Esophagus (tissue), 2 donors: ENCODE results near the gene MRC1. TPM values are rescaled to one million over a fixed set of nuclear protein-coding genes. Genes with fewer than 3 reads are reported as not detected.

ENCODE experiments used
- H3K27ac ChIP-seq, 2 donors: one replicate each; pipeline ENCODE4 v1.5.1; 2013; ENCODE audit warnings: low read depth in 2 of 2, mild to moderate bottlenecking in 2 of 2, inconsistent platforms in 1 of 2, low read length in 1 of 2, moderate library complexity in 1 of 2
- H3K27me3 ChIP-seq, 2 donors: one replicate each; pipeline ENCODE4 v1.6.1; 2013; ENCODE audit warnings: low read length in 2 of 2, control low read depth in 1 of 2, mild to moderate bottlenecking in 1 of 2; ENCODE audit not compliant: insufficient read depth in 2 of 2, control insufficient read depth in 1 of 2
- H3K36me3 ChIP-seq, 2 donors: one replicate each; pipeline ENCODE4 v1.6.1; 2013; ENCODE audit warnings: low read length in 1 of 2; ENCODE audit not compliant: control insufficient read depth in 2 of 2, insufficient read depth in 2 of 2
- H3K4me1 ChIP-seq, 2 donors: one replicate each; pipeline ENCODE4 v1.6.1; 2013; ENCODE audit warnings: low read length in 1 of 2; ENCODE audit not compliant: control insufficient read depth in 2 of 2, insufficient read depth in 2 of 2
- H3K4me3 ChIP-seq, 2 donors: one replicate each; pipeline ENCODE4 v1.5.1; 2013; ENCODE audit warnings: low read length in 2 of 2, mild to moderate bottlenecking in 2 of 2, low read depth in 1 of 2, moderate library complexity in 1 of 2
- H3K9me3 ChIP-seq, 2 donors: one replicate each; pipeline ENCODE4 v1.6.1; 2013; ENCODE audit warnings: mild to moderate bottlenecking in 2 of 2, low read depth in 1 of 2, low read length in 1 of 2, moderate library complexity in 1 of 2; ENCODE audit not compliant: control insufficient read depth in 2 of 2, insufficient read depth in 1 of 2
- WGBS, 2 donors: extraction: QIAGEN DNeasy Blood & Tissue Kit; methylation state at CpG; one replicate each; pipeline ENCODE4 v1.1.7; 2013; 5-methylcytosine and 5-hydroxymethylcytosine counted together
- polyA plus RNA-seq, 2 donors: library from polyadenylated mRNA; stranded (reverse); fragments of 200-250 nt; gene quantifications; one replicate each; pipeline ENCODE4 v1.2.3, GENCODE V29; 2013
- donor health status: healthy with polysubstance abuse.
- donor health status: Bipolar disorder and iron deficiency.

MRC1 gene
- polyA plus RNA-seq, 2 donors = 0.90 to 1.0 TPM

- Histone ChIP-seq H3K27me3 (no peaks in the 10 kb centered on the region), H3K36me3 (no peaks in the 10 kb centered on the region)
- WGBS, 2 donors = 46 to 49% methylated on average over 5 of the region's 5 CpGs
Measured at GRCh38 chr10:17814973-17815372, 5.8 kb downstream of the MRC1 start.

GRCh38 chr10:17816199-17816598, 7.1 kb downstream of the MRC1 start:
- no peak overlapping the region for H3K4me3 ChIP-seq
- no peaks in the 10 kb centered on the region for H3K9me3 ChIP-seq
- H3K27ac ChIP-seq = no peak overlapping the region
- H3K27me3 ChIP-seq = no peaks in the 10 kb centered on the region
- WGBS, 2 donors = 80% methylated on average over 7 of the region's 7 CpGs
- no peaks in the 10 kb centered on the region for H3K36me3 ChIP-seq
- no peaks in the 10 kb centered on the region for H3K4me1 ChIP-seq

More at GRCh38 chr10:17814973-17815372, 5.8 kb downstream of the MRC1 start:
- Histone ChIP-seq H3K27ac (no peak overlapping the region), H3K4me1 (no peaks in the 10 kb centered on the region), H3K4me3 (no peak overlapping the region), H3K9me3 (no peaks in the 10 kb centered on the region)

GRCh38 chr10:17817316-17817715, 8.2 kb downstream of the MRC1 start:
- no peaks in the 10 kb centered on the region for H3K9me3 ChIP-seq
- H3K36me3 ChIP-seq = no peaks in the 10 kb centered on the region
- WGBS, 2 donors = 32 to 56% methylated on average over 1 of the region's 1 CpG
- no peaks in the 10 kb centered on the region for H3K27me3 ChIP-seq
- H3K27ac ChIP-seq = no peak overlapping the region
- no peaks in the 10 kb centered on the region for H3K4me1 ChIP-seq
- H3K4me3 ChIP-seq = no peak overlapping the region

DNA sequence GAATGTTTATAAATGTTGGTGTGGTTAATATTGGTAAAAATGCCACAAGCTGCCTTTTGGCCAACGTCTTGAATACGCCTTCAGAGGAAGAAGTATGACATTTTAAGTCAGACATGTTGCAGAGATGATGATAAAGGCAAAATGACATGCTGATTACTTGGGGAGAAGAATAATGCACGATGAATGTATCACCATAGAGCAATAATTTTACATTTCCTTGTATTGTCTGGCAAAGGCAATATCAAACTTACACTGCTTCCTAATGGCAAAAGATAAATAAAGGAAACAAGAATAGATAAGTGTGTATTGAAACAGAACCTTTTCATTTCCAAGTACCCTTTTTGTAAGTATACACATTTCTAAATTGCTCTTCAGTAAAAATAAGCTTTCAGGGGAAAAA, 8.6 kb downstream of the MRC1 start:
- no peak overlapping the region for H3K4me3 ChIP-seq
- no peaks in the 10 kb centered on the region for H3K9me3 ChIP-seq
- H3K36me3 ChIP-seq = no peaks in the 10 kb centered on the region
- WGBS, 2 donors = 66 to 74% methylated on average over 3 of the region's 3 CpGs
- no peak overlapping the region for H3K27ac ChIP-seq
- H3K4me1 ChIP-seq = no peaks in the 10 kb centered on the region
- no peaks in the 10 kb centered on the region for H3K27me3 ChIP-seq

GRCh38 chr10:17819836-17820235, 10.7 kb downstream of the MRC1 start:
- no peak overlapping the region for H3K4me3 ChIP-seq
- 75 to 79% methylated on average over 7 of the region's 7 CpGs for WGBS, 2 donors
- no peaks in the 10 kb centered on the region for H3K36me3 ChIP-seq
- no peaks in the 10 kb centered on the region for H3K27me3 ChIP-seq
- H3K4me1 ChIP-seq = no peaks in the 10 kb centered on the region
- no peak overlapping the region for H3K27ac ChIP-seq
- H3K9me3 ChIP-seq = no peaks in the 10 kb centered on the region

GRCh38 chr10:17820943-17821342, 11.8 kb downstream of the MRC1 start:
- 76 to 78% methylated on average over 3 of the region's 3 CpGs for WGBS, 2 donors
- Histone ChIP-seq H3K27ac (no peak overlapping the region), H3K9me3 (no peaks in the 10 kb centered on the region), H3K4me1 (no peaks in the 10 kb centered on the region), H3K4me3 (no peak overlapping the region), H3K27me3 (no peaks in the 10 kb centered on the region), H3K36me3 (no peaks in the 10 kb centered on the region)

DNA sequence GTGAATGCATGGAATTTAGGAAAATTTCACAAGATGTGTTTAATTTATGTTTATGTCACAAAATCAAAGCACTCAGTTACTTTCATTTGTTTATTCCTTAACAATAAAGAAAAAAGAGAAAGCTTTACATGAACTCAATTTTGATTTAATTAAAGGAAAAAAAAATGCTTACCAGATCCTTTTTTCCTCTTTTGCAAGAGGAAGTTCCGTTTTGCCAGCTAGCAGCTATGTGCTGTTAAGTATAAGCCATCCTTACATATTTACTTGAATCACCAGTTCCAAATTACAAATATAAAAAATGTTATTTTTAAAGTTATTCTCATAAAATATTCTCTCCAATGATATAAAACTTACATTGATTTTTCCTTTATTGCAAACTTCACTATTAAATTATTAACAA, 12.7 kb downstream of the MRC1 start:
- Histone ChIP-seq H3K4me1 (no peaks in the 10 kb centered on the region), H3K36me3 (no peaks in the 10 kb centered on the region), H3K9me3 (no peaks in the 10 kb centered on the region), H3K27me3 (no peaks in the 10 kb centered on the region), H3K27ac (no peak overlapping the region), H3K4me3 (no peak overlapping the region)
- WGBS, 2 donors = 40 to 56% methylated on average over 1 of the region's 1 CpG

DNA sequence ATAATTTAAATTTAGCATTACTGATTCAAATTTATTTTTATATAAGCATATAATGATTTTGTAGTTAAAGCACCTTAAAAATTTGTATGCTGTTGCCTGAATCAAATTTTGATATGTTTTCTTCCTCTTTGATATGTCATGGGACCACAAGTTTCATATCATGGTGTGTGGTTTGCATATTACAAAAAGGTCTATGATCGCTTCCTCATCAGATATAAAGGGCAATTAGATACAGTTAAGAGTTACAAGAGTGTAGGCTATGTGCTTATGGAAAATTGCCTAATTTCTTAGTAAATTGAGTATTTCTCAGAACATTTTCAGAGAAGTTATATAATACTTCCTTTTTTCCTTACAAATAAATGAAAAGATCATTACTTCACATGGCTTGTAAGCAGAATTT, 22.2 kb downstream of the MRC1 start:
- Histone ChIP-seq H3K9me3 (no peaks in the 10 kb centered on the region), H3K4me1 (no peaks in the 10 kb centered on the region), H3K27me3 (peaks cover 0 to 2% of the 10 kb centered on the region in 2 donors), H3K36me3 (no peaks in the 10 kb centered on the region), H3K27ac (no peak overlapping the region), H3K4me3 (no peak overlapping the region)
- WGBS, 2 donors = 75 to 85% methylated on average over 1 of the region's 1 CpG

GRCh38 chr10:17831896-17832295, 22.7 kb downstream of the MRC1 start:
- Histone ChIP-seq H3K4me1 (no peaks in the 10 kb centered on the region), H3K27me3 (peaks cover 0 to 2% of the 10 kb centered on the region in 2 donors), H3K4me3 (no peak overlapping the region), H3K27ac (no peak overlapping the region), H3K36me3 (no peaks in the 10 kb centered on the region), H3K9me3 (no peaks in the 10 kb centered on the region)
- WGBS, 2 donors = 59 to 72% methylated on average over 6 of the region's 6 CpGs

- no peaks in the 10 kb centered on the region for H3K36me3 ChIP-seq
- no peak overlapping the region for H3K27ac ChIP-seq
- H3K9me3 ChIP-seq = no peaks in the 10 kb centered on the region
- H3K4me3 ChIP-seq = no peak overlapping the region
- no peaks in the 10 kb centered on the region for H3K4me1 ChIP-seq
- 57 to 61% methylated on average over 6 of the region's 6 CpGs for WGBS, 2 donors
- H3K27me3 ChIP-seq = peaks cover 0 to 1% of the 10 kb centered on the region in 2 donors
Measured at GRCh38 chr10:17833656-17834055, 24.5 kb downstream of the MRC1 start.
